OCI-LY3 (cell line): ENCODE measurements around the gene KANSL1.

Experiments used
- CTCF ChIP-seq: fragments of 200-600, 300-600 bp; sonication (generic); IDR thresholded peaks from 2 replicates; pipeline ENCODE4 v1.5.1; 2014; ENCODE audit warnings: antibody characterized with exemption, low read length, low read depth
- EZH2phosphoT487 ChIP-seq: fragments of 200-600 bp; shearing (Covaris generic); IDR thresholded peaks from 2 replicates; pipeline ENCODE4 v1.6.1; 2018; ENCODE audit warnings: antibody characterized with exemption, mixed run types, low read depth

GRCh38 chr17:45993962-45994627 is 199.1 kb downstream of the KANSL1 start:
- TF ChIP-seq CTCF (no peak), EZH2phosphoT487 (no peak)
